ENCODE data around the gene TBC1D2. TPM values are rescaled to one million over a fixed set of nuclear protein-coding genes. Genes with fewer than 3 reads are reported as not detected.

The TBC1D2 gene
- total and polyA plus RNA-seq, 2 of the 13 experiments (the other 11 are each of a cell fraction or from before 2014, with no cell fraction given), result 2.0 to 2.8 TPM

DNA sequence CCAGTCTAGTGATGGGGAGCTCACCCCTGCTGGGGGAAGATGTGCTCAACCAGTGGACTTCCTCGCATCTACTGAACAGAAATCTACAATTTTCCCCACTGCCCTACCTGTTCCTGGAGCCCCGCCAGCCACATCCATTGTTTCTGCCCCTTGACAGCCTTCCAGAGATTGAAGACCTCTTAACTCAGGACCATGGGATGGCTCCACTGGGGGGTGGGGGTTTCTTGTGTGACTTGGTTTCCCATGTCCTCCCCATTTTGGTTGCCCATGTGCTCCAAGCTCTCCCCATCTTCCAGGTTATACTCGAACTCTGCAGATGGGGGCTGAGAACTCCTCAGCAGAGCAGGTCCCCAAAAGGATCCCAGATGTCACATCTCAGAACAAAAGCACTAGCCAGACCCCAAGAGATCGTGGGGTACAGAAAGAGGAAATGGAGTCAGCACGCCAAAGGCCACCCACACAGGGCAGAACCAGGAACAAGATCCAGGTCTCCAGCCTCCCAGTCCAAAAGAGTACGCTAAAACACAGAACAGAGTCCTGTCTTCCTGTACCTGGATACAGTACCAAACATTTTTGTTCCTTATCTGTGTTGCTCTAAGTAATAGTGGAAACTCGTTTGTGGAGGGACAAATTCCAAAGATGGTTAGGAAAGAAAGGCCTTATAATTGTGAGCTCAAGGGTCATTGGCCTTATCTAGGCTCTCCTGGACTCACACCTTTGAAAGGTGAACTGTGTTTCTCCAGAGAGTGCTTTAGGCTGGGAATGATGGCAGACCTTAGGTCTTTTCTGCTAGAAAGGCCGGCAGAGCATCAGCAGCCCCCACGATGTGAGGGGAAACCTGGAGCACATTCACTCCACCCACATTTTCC, 78.8 kb downstream of the TBC1D2 start (continued):
- TF ChIP-seq HDAC2 (CRISPR knock-in tag; IDR thresholded peaks at IDR 0.05), result peak; percentile 63
- no peak for TF ChIP-seq AHR (CRISPR knock-in tag; IDR thresholded peaks at IDR 0.05)
- no peak for TF ChIP-seq ZNF382 (CRISPR knock-in tag; IDR thresholded peaks at IDR 0.05; ENCODE audit: borderline replicate concordance)
- TF ChIP-seq KMT2A (CRISPR knock-in tag; IDR thresholded peaks at IDR 0.05), result peak; percentile 28; the same call in 1 of the 2 replicates
- TF ChIP-seq, protein P1, sequence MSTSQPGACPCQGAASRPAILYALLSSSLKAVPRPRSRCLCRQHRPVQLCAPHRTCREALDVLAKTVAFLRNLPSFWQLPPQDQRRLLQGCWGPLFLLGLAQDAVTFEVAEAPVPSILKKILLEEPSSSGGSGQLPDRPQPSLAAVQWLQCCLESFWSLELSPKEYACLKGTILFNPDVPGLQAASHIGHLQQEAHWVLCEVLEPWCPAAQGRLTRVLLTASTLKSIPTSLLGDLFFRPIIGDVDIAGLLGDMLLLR (CRISPR knock-in tag; IDR thresholded peaks at IDR 0.05), result no peak
- TF ChIP-seq ZNF225 (CRISPR knock-in tag; IDR thresholded peaks at IDR 0.05), result no peak
- TF ChIP-seq GPN1 (CRISPR knock-in tag; IDR thresholded peaks at IDR 0.05; ENCODE audit: borderline replicate concordance), result no peak
- no peak for TF ChIP-seq SATB2 (CRISPR knock-in tag; IDR thresholded peaks at IDR 0.05)
- TF ChIP-seq ZNF616 (CRISPR knock-in tag; IDR thresholded peaks at IDR 0.05; ENCODE audit: low read depth), result no peak
- TF ChIP-seq KDM6A (CRISPR knock-in tag; IDR thresholded peaks at IDR 0.05; ENCODE audit: low read depth), result no peak; the same call in 1 of the 2 replicates
- no peak for TF ChIP-seq U2AF2 (IDR thresholded peaks at IDR 0.05; ENCODE audit: low read depth, low read length)
- TF ChIP-seq SRF (IDR thresholded peaks at IDR 0.05; ENCODE audit: low read depth, low read length), result 0 out of 2 replicates have a peak, but pooled peaks have one; percentile 16
- TF ChIP-seq RFXANK (CRISPR knock-in tag; IDR thresholded peaks at IDR 0.05), result no peak
- no peak for TF ChIP-seq ZBTB3 (CRISPR knock-in tag; IDR thresholded peaks at IDR 0.05; ENCODE audit: borderline replicate concordance, low read depth)
- TF ChIP-seq RELA (CRISPR knock-in tag; IDR thresholded peaks at IDR 0.05), result no peak
- no peak for TF ChIP-seq ZSCAN20 (CRISPR knock-in tag; IDR thresholded peaks at IDR 0.05; ENCODE audit: borderline replicate concordance)
- no peak for TF ChIP-seq KLF15 (CRISPR knock-in tag; IDR thresholded peaks at IDR 0.05; ENCODE audit: borderline replicate concordance)
- no peak for TF ChIP-seq PHB2 (IDR thresholded peaks at IDR 0.05; ENCODE audit: partially characterized antibody)
- TF ChIP-seq, protein P2, sequence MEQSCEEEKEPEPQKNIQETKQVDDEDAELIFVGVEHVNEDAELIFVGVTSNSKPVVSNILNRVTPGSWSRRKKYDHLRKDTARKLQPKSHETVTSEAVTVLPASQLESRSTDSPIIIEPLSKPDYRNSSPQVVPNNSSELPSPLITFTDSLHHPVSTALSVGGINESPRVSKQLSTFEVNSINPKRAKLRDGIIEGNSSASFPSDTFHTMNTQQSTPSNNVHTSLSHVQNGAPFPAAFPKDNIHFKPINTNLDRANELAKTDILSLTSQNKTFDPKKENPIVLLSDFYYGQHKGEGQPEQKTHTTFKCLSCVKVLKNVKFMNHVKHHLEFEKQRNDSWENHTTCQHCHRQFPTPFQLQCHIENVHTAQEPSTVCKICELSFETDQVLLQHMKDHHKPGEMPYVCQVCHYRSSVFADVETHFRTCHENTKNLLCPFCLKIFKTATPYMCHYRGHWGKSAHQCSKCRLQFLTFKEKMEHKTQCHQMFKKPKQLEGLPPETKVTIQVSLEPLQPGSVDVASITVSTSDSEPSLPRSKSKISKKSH (CRISPR knock-in tag; IDR thresholded peaks at IDR 0.05; ENCODE audit: borderline replicate concordance), result no peak
- no peak for TF ChIP-seq JUND (CRISPR knock-in tag; IDR thresholded peaks at IDR 0.05)
- no peak for TF ChIP-seq TBP (CRISPR knock-in tag; IDR thresholded peaks at IDR 0.05)
- no peak for TF ChIP-seq ZNF891 (CRISPR knock-in tag; IDR thresholded peaks at IDR 0.05)
- no peak; the same call in 1 of the 2 replicates for TF ChIP-seq RXRA (CRISPR knock-in tag; IDR thresholded peaks at IDR 0.05)
- TF ChIP-seq TP53 (CRISPR knock-in tag; conservative IDR thresholded peaks at IDR 0.05), result no peak
- no peak for TF ChIP-seq NFYC (CRISPR knock-in tag; IDR thresholded peaks at IDR 0.05)
- TF ChIP-seq, protein P3, sequence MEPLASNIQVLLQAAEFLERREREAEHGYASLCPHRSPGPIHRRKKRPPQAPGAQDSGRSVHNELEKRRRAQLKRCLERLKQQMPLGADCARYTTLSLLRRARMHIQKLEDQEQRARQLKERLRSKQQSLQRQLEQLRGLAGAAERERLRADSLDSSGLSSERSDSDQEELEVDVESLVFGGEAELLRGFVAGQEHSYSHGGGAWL (CRISPR knock-in tag; IDR thresholded peaks at IDR 0.05), result no peak
- peak; percentile 12; the same call in 1 of the 2 replicates for TF ChIP-seq DPF2 (CRISPR knock-in tag; IDR thresholded peaks at IDR 0.05; ENCODE audit: borderline replicate concordance, low read depth)
- TF ChIP-seq TBX3 (IDR thresholded peaks at IDR 0.05; ENCODE audit: borderline replicate concordance), result no peak

All from HepG2 (cell line).